BLaER1 (cell line): ENCODE data around the gene TXLNG.
"Not testable (repeated sequence)": the region's sequence is repeated elsewhere in the genome, so short reads cannot be mapped to it uniquely, and the experiment has no call there.

Experiments used
- H3K27ac ChIP-seq: shearing (Covaris generic); formaldehyde crosslinking; 2 replicates; pipeline ENCODE4 v1.8.1; 2022
- H3K27me3 ChIP-seq: shearing (Covaris generic); formaldehyde crosslinking; 2 replicates; pipeline ENCODE4 v1.8.1; 2022
- H3K36me3 ChIP-seq: shearing (Covaris generic); formaldehyde crosslinking; 2 replicates; pipeline ENCODE4 v1.8.1; 2022
- H3K4me1 ChIP-seq: shearing (Covaris generic); formaldehyde crosslinking; 2 replicates; pipeline ENCODE4 v1.8.1; 2022
- H3K4me2 ChIP-seq: shearing (Covaris generic); formaldehyde crosslinking; 2 replicates; pipeline ENCODE4 v1.8.1; 2022
- H3K4me3 ChIP-seq: shearing (Covaris generic); formaldehyde crosslinking; 2 replicates; pipeline ENCODE4 v1.8.1; 2022
- H3K9ac ChIP-seq: shearing (Covaris generic); formaldehyde crosslinking; 2 replicates; pipeline ENCODE4 v1.8.1; 2022
- H3K9me3 ChIP-seq: shearing (Covaris generic); formaldehyde crosslinking; 2 replicates; pipeline ENCODE4 v1.8.1; 2022
- H4K20me1 ChIP-seq: shearing (Covaris generic); formaldehyde crosslinking; 2 replicates; pipeline ENCODE4 v1.8.1; 2022
- Cebpa-rat ChIP-seq: shearing (Covaris generic); IDR thresholded peaks from 2 replicates; pipeline ENCODE4 v1.8.1; 2022

The TXLNG gene

DNA sequence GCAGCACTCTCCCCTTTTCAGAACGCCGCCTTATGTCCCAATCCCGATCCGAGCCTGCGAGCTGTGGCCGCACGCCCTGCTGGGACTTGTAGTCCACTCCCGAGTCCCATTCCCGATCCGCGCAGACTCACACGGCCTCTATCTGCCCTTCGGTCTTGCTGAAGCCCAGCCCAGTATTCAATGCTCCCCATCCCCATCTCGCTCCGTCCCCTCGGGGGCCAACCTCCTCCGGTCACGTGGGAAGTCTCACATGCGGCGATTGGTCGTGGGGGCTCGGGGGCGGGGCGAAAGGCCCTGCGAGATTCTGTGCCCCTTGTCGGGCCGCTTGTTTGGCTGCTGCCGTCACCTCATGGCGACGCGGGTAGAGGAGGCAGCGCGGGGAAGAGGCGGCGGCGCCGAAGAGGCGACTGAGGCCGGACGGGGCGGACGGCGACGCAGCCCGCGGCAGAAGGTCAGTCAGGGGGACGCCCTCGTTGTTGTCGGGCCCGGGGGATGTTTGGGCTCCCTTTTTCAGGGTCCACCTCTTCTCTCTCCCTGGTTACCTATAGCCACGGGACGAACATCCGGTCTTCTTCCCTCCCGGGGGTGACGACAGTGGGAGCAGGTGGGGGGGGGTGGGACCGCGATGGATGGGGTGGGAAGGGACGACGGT lies at the start of gene TXLNG:
Gene TXLNG, plus strand, starts transcription at position 328 of the 652 bp plus-strand sequence. Its CDS starts 22 bp downstream, at position 350.
- Histone ChIP-seq H3K4me1 (peaks cover 25% of the 10 kb centered on the region), H4K20me1 (peaks cover 43% of the 10 kb centered on the region), H3K4me3 (peak within 1 kb of the TSS; percentile 77), H3K27ac (peak within 1 kb of the TSS; percentile 77), H3K9ac (peak within 1 kb of the TSS; percentile 82), H3K36me3 (peaks cover 9% of the 10 kb centered on the region), H3K4me2 (peak within 1 kb of the TSS; percentile 98), H3K27me3 (peaks cover 14% of the 10 kb centered on the region), H3K9me3 (no peaks in the 10 kb centered on the region)
- TF ChIP-seq Cebpa-rat = peak; percentile 63; the same call in 1 of the 2 replicates

DNA sequence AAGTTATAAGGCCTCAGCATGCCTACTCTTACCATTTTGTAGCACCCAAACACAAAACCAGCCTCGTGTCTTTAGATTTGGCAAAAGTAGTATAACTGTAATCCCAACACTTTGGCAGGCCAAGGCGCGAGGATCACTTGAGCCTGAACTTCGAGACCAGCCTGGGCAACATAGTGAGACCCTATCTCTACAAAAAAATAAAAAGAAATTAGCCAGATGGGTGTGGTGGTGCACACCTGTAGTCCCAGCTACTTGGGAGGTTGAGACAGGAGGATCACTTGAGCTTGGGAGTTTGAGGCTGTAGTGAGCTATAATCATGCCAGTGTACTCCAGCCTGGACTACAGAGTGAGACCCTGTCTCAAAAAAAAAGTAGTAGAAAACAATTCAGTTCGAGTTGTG lies 49.2 kb upstream of the TXLNG start:
- no peak overlapping the region for H3K4me3 ChIP-seq
- peaks cover 66% of the 10 kb centered on the region for H3K27me3 ChIP-seq
- TF ChIP-seq Cebpa-rat = no peak
- H3K36me3 ChIP-seq = peaks cover 40% of the 10 kb centered on the region
- H3K9me3 ChIP-seq = no peaks in the 10 kb centered on the region
- H4K20me1 ChIP-seq = peaks cover 22% of the 10 kb centered on the region; the same call in 1 of the 2 replicates
- H3K4me2 ChIP-seq = no peak overlapping the region
- no peak overlapping the region for H3K9ac ChIP-seq
- H3K27ac ChIP-seq = no peak overlapping the region
- no peaks in the 10 kb centered on the region for H3K4me1 ChIP-seq

DNA sequence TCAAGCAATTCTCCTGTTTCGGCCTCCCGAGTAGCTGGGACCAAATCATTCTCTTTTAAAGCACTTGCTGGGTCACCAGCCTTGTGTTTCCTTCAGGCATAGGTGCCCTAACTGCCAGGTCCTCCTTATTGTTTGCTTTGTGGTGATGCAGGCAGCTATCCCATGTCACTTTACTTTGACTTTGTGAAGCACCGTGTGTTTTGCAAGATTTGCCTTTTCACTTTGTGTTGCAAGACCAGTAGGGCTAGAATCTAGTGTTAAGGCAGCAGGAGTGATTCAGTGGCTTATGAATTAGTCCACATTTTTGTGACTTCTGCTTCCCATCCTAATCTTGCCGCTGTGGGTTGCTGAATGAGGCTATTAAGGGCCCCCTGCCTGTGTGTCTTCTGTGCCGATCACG lies 46.7 kb upstream of the TXLNG start:
- Histone ChIP-seq H3K9ac (no peak overlapping the region), H3K27ac (no peak overlapping the region), H3K4me3 (no peak overlapping the region), H4K20me1 (peaks cover 16% of the 10 kb centered on the region; the same call in 1 of the 2 replicates), H3K9me3 (no peaks in the 10 kb centered on the region), H3K4me2 (no peak overlapping the region), H3K4me1 (no peaks in the 10 kb centered on the region), H3K36me3 (peaks cover 65% of the 10 kb centered on the region), H3K27me3 (peaks cover 66% of the 10 kb centered on the region)
- TF ChIP-seq Cebpa-rat = no peak

DNA sequence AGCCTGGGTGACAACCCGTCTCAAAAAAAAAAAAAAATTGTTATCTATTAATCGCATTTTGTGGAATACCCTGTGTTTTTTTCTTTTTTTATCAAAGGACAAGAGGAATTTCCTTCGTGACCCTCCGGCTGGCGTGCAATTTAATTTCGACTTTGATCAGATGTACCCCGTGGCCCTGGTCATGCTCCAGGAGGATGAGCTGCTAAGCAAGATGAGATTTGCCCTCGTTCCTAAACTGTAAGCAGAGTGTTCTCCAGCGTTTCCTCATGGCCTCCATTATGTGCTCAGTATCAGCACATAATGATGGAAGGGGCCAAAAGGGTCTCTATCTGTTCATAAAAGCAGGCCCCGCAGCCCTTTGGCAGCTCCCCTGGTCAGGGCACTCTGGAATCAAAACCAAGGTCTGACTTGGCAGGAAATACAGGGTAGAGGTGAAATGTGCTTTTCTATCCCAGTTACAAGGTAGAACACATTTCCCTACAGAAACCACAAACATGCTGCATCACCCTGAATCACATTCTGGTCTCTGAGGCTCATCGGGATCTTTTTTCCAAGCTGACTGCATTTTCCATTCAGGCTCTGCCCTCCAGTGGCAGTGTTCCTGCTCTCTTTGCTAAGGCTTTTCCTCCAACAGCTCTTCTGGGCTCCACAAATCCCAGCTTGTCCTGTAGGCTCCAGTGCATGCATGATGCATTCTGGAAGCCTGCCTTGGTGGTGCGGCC lies 42.5 kb upstream of the TXLNG start:
- H3K27me3 ChIP-seq = peaks cover 35% of the 10 kb centered on the region
- H4K20me1 ChIP-seq = peaks cover 11% of the 10 kb centered on the region; the same call in 1 of the 2 replicates
- no peak overlapping the region for H3K4me3 ChIP-seq
- no peak overlapping the region for H3K4me2 ChIP-seq
- no peaks in the 10 kb centered on the region for H3K4me1 ChIP-seq
- H3K9me3 ChIP-seq = no peaks in the 10 kb centered on the region
- H3K27ac ChIP-seq = no peak overlapping the region
- H3K9ac ChIP-seq = no peak overlapping the region
- peaks cover 52% of the 10 kb centered on the region for H3K36me3 ChIP-seq
- TF ChIP-seq Cebpa-rat = no peak

DNA sequence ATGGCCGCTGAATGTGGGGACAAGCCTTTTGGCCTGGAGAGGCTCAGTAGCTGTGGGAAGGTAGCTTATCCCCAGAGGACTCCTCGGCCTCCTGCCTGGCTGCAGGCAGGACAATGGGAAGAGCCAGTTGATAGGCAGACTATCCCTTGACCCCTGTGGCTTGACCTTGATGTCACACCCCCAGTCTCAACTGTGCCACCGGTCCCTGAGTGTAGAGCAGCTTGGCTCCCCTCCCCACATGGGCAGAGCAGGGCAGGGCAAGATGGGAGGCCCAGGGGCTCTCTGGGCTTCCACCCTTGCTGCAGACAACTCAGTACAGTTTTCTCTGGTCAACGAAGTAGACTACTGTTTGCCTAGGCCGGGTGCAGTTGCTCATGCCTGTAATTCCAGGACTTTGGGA lies 41.2 kb upstream of the TXLNG start:
- Histone ChIP-seq H3K36me3 (peaks cover 63% of the 10 kb centered on the region), H4K20me1 (peaks cover 10% of the 10 kb centered on the region; the same call in 1 of the 2 replicates), H3K4me2 (no peak overlapping the region), H3K27me3 (peaks cover 25% of the 10 kb centered on the region), H3K9ac (no peak overlapping the region), H3K9me3 (no peaks in the 10 kb centered on the region), H3K4me1 (no peaks in the 10 kb centered on the region), H3K4me3 (no peak overlapping the region), H3K27ac (no peak overlapping the region)
- no peak for TF ChIP-seq Cebpa-rat

DNA sequence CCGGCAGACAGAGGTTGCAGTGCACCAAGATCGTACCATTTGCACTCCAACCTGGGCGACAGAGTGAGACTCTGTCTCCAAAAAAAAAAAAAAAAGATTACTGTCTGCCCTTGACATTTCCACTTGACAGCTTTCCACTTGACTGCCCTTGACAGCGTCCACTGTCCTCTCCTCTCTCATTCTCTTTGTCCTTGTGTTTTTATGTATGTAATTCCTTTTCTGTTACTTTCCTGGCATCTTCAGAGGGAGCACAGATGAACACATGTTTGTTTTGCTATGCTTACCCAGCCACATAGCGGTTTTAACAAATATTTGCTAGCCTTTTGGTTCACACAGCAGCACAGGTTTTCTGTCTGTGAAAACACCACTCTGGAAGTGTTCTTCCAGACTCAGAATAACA lies 40.6 kb upstream of the TXLNG start:
- no peak overlapping the region for H3K4me3 ChIP-seq
- H3K9me3 ChIP-seq = no peaks in the 10 kb centered on the region
- no peak overlapping the region for H3K9ac ChIP-seq
- TF ChIP-seq Cebpa-rat = no peak
- H3K4me1 ChIP-seq = no peaks in the 10 kb centered on the region
- peaks cover 10% of the 10 kb centered on the region; the same call in 1 of the 2 replicates for H4K20me1 ChIP-seq
- peaks cover 68% of the 10 kb centered on the region for H3K36me3 ChIP-seq
- peaks cover 24% of the 10 kb centered on the region for H3K27me3 ChIP-seq
- H3K4me2 ChIP-seq = no peak overlapping the region
- H3K27ac ChIP-seq = no peak overlapping the region

DNA sequence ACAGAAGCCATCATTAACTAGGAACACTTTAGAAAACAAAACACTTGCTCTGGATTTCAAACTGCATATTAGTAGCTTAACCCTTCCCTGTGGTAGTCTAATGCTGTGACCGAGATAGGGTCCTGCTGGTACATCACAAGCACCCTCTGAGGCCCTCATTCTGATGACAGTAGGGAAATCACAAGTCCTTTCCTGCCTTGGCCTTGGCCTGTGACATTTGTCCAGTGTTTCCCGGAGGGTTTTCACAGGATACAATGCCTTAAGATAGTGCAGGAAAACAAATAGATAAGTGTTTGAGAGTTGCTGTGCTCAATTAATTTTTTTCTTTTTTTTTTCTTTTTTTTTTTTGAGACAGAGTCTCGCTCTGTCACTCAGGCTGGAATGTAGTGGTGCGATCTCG lies 37.8 kb upstream of the TXLNG start:
- Histone ChIP-seq H3K9ac (no peak overlapping the region), H3K4me3 (no peak overlapping the region), H3K27me3 (peaks cover 18% of the 10 kb centered on the region; the same call in 1 of the 2 replicates), H3K27ac (no peak overlapping the region), H4K20me1 (peaks cover 11% of the 10 kb centered on the region; the same call in 1 of the 2 replicates), H3K36me3 (peaks cover 55% of the 10 kb centered on the region), H3K9me3 (no peaks in the 10 kb centered on the region), H3K4me1 (no peaks in the 10 kb centered on the region), H3K4me2 (no peak overlapping the region)
- TF ChIP-seq Cebpa-rat = no peak

DNA sequence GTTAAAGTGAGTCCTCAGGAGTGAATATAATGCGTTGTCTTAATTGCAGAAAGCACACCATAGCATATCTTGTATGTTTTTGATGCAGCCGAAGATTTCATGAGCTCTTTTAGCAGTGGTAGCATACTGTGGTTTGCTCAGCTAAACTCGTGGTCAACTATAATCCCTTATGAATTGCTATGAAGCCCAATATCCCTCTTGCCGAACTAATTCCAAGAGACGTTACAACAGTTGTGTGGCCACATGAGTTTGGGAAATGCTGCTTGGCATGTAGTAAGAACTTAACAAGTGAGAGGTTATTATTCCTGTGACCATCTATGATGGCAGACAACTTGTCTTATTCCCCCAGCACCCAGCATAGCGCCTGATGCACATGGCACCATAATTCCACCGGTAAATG lies 36.1 kb upstream of the TXLNG start:
- Histone ChIP-seq H3K4me1 (no peaks in the 10 kb centered on the region), H3K36me3 (peaks cover 55% of the 10 kb centered on the region), H3K9ac (no peak overlapping the region), H3K4me2 (no peak overlapping the region), H4K20me1 (peaks cover 13% of the 10 kb centered on the region; the same call in 1 of the 2 replicates), H3K27me3 (peaks cover 17% of the 10 kb centered on the region; the same call in 1 of the 2 replicates), H3K9me3 (no peaks in the 10 kb centered on the region), H3K27ac (no peak overlapping the region), H3K4me3 (no peak overlapping the region)
- no peak for TF ChIP-seq Cebpa-rat

DNA sequence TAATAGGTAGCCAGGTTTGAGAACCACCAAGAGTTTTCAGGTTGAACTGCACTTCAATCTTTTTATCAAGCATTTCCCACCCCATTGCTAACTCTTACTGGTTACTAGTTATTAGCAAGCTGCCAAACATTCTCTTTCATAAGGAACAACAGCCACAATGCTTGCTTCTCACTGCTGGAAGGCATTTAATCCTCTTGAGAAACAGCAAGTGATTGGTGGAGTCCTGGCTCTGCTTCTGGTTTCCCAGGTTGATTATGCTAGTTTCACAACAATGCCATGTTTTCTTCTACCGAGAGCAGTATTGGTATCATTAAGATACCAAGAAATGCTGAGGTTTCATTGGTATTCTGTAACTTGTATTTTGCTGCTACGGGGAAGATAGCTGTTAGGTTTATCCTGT lies 32.2 kb upstream of the TXLNG start:
- H3K27me3 ChIP-seq = peaks cover 31% of the 10 kb centered on the region
- peaks cover 10% of the 10 kb centered on the region; the same call in 1 of the 2 replicates for H4K20me1 ChIP-seq
- H3K36me3 ChIP-seq = peaks cover 69% of the 10 kb centered on the region
- H3K4me1 ChIP-seq = no peaks in the 10 kb centered on the region
- H3K9me3 ChIP-seq = no peaks in the 10 kb centered on the region
- no peak for TF ChIP-seq Cebpa-rat
- no peak overlapping the region for H3K4me2 ChIP-seq
- no peak overlapping the region for H3K27ac ChIP-seq
- H3K9ac ChIP-seq = no peak overlapping the region
- H3K4me3 ChIP-seq = no peak overlapping the region

DNA sequence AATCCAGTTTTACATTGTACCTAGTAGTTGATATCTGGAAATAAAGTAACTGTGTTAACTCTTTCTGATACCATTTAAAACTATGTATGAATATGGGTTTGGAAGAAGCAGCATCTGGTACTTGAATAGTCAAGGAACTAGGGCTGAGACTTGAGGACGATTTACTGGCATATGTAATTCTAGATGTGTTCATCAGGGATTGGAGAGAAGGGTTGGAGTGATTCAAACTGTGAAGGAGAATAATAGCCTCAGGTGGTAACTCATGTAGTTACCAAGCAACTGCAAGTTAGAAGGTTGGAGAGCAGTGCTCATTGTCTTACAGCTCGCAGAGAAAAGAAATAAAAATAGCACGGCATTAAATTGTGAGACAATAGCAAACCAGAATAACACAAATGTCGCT lies 29.5 kb upstream of the TXLNG start:
- no peak overlapping the region for H3K4me3 ChIP-seq
- H3K27ac ChIP-seq = no peak overlapping the region
- TF ChIP-seq Cebpa-rat = no peak
- H3K36me3 ChIP-seq = peaks cover 59% of the 10 kb centered on the region
- no peak overlapping the region for H3K4me2 ChIP-seq
- peaks cover 10% of the 10 kb centered on the region; the same call in 1 of the 2 replicates for H4K20me1 ChIP-seq
- H3K4me1 ChIP-seq = no peaks in the 10 kb centered on the region
- no peaks in the 10 kb centered on the region for H3K9me3 ChIP-seq
- H3K9ac ChIP-seq = no peak overlapping the region
- peaks cover 50% of the 10 kb centered on the region for H3K27me3 ChIP-seq

DNA sequence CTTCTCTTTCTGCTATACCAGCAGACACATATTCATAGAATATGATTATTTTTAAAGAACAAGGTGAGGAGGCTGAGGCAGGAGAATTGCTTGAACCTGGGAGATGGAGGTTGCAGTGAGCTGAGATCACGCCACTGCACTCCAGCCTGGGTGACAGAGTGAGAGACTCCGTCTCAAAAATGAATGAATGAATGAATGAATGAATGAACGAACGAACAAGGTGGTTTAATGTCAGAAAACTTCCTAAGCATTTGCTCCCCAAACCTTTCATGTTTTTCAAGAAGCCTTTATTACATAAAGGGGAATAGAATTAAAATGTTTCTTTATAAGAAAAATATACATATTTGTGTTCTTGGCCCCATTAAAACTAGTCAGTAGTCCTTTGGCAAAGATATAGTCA lies 24.8 kb upstream of the TXLNG start:
- H3K4me3 ChIP-seq, H4K20me1 ChIP-seq, H3K4me2 ChIP-seq, H3K27ac ChIP-seq, H3K4me1 ChIP-seq, H3K9me3 ChIP-seq, H3K9ac ChIP-seq: not testable (repeated sequence)
- Histone ChIP-seq H3K27me3 (peaks cover 40% of the 10 kb centered on the region), H3K36me3 (peaks cover 32% of the 10 kb centered on the region)
